HG03558 (cell line): ENCODE data around the gene RERE.
"Not testable (repeated sequence)": the region's sequence is repeated elsewhere in the genome, so short reads cannot be mapped to it uniquely, and the experiment has no call there.

Source experiments
- ATAC-seq: cut with Tn5 transposase; IDR thresholded peaks from one replicate; pipeline ENCODE4 v1.9.1; 2021; ENCODE audit warnings: moderate number of reproducible peaks; ENCODE audit not compliant: unreplicated experiment; ENCODE audit errors: extremely low read depth

RERE gene

DNA sequence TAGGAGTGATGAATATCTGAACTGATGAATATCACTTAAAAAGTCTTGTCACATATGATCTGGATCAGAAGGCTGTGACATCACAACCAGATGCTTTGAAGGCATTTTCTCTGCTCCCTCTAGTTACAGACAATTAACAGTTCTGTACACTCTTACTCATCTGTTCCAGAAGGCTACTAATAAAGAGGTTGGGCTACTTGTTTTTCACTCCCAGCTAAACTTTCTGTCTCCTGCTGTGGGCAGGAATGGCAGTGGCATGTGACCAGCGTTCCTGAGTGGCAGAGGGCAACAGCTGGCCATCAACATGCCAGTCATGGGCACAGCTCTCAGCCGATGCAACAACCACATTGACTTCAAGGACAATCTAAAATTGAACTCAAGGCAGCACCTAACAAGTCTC lies 432.9 kb downstream of the RERE start:
- ATAC-seq, result no peak

DNA sequence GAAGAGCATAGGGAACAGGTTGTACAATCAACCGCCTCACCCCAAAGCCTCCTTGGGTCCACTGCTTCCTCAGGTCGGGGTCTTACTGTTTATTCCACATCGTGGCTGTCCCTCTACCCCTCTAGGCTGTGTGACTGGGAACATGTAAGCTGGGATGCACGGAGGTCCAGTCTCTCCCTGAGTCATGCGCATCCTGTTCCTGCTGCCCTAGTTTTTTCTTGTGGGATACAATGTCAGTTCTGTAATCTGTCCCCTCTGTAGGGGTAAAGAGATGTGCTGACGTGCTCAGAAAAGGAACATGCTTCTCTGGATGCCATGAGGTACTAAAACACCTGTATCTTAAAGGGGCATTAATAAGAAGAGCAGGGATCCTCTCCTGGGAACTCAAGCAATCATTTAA lies 433.4 kb downstream of the RERE start:
- ATAC-seq, result no peak

DNA sequence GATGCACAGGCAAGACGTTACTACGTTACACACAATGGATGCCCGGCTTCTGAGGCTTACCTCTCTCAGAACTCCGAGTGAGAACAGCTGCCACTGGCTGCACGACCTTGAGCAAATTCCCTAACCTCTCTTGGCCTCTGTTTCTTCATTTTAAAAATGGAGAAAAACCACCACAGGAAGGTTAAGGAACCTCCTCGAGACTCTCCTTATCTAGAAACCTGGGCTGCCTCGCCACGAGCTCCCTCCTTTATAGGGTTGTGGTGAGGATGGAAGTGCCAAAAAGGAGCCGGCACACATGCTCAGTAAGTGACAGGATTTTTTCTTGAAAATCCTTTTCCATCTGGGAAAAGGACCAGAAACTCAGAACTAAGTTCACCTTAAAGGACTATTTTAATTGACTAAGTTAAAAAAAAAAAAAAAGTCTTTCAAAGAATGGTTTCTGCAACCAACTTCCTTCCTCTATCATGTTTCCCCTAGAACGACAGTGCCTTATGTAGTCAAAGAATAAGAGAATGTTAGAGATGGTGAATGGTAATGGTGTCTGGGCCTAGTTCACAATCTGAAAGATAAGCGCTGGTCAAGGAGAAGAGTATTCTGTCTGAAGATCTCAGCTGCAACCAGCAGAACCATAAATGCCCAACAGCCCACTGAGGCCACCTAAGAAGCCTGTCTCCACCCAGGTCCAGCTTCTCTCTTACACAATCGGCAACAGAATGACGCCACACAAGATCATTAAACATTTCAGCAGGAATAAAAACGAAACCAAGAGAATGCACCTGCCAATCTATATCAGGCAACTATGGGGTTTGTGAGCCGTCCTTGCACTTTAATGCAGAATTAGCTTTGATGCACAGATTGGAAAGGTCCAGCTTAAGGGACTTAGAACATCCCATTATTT lies 434.6 kb downstream of the RERE start:
- no peak for ATAC-seq

DNA sequence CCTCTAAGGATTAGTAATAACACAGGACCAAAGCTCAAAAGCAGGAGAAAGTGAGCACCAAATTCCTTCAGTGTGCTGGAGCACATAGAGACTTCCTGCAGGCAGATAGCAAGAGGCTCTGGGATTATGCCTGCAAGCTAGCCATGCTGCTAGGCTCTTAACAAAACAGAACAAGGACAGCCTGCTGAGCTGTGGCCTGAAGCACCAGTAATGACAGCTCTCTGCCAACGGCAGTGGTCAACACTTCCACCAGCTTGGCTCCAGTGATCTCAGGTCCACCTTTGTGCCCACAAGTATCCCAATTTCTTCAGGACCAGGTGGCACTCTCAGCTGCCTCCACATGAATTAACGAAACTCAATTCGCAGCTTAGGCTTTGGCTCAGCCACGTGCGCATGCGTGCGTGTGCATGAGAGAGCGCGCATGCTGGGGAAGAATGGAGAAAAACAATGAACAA lies 435.4 kb downstream of the RERE start:
- ATAC-seq, result no peak

DNA sequence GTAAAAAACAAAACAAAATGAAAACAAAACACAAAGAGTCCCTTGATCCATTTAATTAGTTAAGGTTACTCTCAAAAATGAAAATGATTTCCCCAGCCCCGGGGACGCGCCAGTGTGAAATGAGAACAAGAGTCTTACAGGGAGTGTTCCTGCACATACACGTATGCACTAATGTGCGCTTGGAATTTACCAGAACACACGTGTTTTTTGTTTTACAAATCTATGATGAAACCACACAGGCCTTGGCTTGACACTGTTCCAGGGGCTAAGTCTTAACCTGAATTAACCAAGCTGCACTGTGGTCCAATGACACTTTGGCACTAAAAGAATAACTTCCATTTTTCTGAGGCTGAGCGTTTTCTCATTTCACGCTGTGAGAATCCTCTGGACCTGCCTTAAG lies 435.8 kb downstream of the RERE start:
- ATAC-seq, result no peak

DNA sequence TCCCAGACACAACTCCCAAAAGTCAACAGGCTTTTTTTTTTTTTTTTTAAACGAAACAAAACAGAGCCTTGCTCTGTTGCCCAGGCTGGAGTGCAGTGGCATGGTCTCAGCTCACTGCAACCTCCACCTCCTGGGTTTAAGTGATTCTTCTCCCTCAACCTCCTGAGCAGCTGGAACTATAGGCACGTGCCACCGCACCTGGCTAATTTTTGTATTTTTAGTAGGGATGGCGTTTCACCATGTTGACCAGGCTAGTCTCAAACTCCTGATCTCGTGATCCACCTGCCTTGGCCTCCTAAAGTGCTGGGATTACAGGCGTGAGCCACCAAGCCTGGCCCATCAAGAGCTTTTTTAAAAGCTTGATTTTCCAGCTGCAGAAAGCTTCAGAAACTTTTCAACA lies 437.1 kb downstream of the RERE start:
- ATAC-seq, result not testable (repeated sequence)

DNA sequence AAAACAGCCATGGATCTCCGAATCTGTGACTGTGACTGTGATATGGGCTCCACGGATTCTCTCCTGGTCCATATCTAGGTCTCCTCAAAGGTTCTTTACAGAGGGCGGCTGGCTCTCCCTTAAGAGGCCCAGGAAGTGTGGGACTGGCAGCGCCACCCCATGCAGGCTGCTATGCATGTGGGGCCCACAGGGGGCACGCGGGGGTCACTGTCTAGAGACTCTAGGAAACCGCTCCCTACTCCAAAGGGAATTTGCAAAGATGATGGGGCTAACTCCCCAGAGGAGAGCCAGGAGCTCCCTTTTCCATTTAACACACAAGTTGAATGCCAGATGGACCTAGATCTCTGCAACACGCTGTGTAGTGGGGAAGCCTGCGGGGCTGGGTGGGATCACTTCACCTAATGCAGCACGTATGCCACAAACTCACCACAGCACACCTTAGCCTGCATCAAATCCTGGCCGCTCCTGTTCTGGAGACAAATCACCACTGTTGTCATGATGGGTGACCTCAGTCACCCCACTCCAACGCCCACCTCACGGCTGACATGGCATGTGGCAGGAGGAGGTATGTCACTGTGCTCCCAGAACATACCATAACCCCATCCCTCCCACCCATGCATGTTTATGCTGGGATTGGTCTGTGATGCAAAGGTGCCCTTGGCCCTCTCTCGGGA lies 437.8 kb downstream of the RERE start:
- ATAC-seq, result no peak

DNA sequence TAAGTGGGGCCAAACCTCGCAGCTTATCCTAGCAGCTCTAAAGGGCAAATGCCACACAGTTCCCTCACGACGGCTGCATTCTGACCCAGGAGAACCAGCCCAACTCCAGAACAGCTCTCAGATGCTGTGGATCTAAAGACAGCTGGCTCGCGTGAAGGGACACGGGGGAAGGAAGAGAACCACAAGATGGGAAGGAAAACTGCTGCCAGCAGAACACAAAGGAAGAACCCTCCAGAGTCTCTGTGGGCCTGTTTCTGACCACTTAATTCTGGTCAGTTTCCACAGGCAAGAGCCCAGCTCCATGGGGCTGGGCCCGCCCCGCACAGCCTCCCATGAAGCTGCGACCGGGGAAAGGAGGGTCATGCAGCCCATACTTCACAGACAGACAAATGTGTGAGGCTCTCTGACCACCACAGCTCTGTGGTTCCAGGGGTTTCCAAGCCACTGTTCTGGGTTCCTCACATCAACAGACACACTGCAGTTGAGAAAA lies 438.4 kb downstream of the RERE start:
- ATAC-seq, result no peak

DNA sequence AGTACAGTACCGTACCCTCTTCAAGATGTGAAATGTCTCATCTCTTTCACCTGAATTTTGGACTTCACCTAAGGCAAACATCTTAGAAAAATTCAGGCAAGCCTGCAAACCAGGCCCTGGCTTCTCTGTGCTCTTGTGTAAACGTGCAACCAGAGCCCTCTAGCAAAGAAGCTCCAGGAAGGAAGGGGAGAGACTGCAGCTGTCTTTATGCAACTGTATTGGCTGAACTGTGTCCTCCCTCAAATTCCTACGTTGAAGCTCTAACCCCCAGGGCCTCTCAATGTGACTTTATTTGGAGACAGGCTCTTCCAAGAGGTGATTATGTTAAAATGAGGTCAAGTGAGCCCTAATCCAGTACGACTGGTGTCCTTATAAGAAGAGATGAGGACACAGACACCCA lies 439.3 kb downstream of the RERE start:
- ATAC-seq, result no peak

DNA sequence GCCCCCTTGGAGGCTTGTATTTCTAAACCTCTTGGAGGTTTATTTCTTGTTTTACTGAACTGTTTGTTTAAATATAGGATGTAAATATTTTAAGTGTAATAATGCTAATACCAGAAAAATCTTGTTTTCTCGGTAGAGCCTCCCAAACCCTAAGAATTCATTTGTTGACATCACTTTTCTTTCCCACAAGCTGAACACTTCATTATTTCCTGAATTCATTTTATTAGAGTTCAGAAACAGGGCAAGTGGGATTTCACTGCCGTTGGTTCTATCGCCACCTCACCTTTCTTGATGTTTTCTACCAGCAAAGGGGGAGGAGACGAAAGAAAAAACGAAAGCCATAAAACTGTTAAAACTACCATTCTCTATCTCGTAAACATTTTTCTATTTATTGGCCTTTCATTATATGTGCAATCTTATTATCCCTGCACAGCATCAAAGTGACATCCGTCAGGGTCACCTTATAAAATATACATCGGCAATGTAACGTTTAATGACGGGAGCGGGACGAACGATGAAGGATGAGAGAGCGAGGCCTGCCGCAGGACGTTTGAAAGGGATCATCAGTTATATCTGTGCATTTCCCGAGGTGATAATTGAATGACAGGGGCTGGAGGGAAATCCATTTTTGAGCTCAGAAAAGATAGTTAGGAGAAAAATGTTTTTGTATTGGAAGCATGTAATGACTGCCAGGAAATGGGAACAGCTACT lies 440.0 kb downstream of the RERE start:
- ATAC-seq, result no peak

DNA sequence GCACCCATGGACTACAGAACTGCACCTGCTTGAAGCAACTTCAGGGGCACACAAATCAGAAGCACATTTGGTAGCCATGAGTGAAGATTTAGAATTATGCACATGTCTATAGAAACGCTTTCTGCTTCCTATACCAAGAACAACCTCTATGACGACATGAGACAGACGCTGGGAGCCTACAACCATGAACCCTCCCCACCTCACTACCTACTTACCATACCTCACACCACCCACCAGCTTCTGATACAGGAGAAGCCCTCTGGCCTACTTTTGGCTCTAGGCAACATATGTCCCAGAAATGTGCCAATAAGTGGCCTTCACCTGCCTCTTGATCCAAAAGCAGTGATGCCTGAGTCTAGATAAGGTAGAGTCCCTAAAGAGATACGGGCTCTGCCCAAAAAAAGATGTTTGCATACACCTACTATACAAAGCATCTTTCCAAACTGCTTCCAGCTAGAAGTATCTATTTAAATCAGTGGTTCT lies 441.0 kb downstream of the RERE start:
- no peak for ATAC-seq

DNA sequence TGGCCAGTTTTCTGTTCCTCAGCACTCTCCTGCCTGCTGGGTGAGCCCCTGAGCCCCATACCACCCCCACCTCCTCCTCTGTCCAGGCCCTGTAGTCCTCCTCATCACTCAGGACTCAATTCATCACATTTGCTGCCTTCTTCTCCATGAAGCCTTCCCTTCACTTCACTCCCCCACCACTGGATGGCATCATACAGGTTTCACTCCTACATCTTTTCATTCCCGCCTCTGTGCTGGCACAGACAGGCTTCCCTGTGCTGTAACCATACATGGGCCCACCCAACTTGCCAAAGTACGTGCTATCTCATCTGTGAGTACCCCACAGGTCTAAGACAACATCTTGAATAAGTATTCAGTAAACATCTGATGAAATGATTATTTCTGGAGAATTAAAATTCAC lies 442.6 kb downstream of the RERE start:
- ATAC-seq, result no peak

DNA sequence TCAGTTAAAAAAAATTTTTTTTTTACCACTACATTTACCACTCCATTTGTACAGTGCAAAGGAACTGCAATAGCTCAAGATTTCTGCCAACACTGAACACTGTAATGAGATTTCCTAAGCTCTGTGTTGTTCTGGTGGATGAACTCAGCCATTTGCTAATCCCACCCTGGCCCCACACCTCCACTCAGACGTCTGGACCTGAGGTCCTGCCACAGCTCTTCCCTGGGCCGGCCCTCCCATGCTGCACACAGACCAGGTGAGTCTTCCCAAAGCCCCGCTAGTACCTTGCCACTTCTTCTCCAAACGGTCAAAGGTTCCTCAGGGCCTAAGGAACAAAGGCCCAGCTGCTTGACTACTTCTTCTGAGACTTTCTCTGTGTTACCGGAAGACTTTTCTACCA lies 443.1 kb downstream of the RERE start:
- no peak for ATAC-seq

DNA sequence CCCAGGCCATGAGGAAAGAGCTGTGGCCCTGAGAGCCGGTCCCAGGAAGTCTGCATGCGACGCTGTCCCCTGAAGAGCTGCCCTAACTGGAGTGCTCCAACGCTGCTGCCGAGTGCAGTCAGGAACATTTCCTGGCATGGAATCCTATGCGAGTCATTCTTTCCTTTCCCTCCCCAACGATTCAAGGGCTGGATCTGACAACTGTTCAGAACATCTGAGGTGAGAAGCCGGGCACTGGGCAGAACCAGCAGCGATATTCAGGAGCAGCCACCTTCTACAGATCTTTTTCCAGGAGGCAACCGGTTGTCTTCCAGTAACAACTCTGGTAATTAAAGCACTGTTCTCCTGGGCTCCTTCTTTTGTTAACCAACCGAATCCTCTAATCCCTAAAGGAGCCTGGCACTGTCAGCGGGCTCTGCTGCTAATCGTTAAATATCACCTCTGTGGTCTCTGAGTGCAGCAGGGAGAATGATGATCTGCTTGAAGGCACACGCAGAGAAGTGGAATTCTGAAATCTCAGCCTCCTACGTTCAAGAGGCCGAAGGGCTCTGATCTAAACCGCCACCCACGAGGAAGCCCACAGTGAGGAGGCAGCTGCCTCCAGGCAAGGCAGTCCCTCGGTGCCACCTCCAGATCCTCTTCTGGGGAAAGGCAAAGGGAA lies 443.7 kb downstream of the RERE start:
- no peak for ATAC-seq

DNA sequence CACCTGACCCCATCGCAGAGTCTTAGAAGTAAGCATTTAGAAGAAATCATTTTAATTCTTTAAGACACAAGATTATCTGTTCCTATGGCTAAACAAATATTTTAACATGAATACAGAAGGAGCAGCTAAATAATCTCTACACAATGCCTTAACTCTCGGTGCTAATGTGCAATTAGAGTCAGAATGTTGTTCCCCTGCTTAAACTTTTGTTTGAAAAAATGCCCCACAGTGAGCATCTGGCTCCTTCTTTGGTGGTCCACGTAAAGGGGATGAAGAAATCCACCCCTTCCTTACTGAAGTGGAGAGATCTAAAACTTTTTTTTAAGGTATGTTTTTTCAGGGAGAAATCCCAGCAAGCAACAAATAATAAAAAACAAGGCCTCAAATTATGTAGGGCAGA lies 444.3 kb downstream of the RERE start:
- no peak for ATAC-seq

DNA sequence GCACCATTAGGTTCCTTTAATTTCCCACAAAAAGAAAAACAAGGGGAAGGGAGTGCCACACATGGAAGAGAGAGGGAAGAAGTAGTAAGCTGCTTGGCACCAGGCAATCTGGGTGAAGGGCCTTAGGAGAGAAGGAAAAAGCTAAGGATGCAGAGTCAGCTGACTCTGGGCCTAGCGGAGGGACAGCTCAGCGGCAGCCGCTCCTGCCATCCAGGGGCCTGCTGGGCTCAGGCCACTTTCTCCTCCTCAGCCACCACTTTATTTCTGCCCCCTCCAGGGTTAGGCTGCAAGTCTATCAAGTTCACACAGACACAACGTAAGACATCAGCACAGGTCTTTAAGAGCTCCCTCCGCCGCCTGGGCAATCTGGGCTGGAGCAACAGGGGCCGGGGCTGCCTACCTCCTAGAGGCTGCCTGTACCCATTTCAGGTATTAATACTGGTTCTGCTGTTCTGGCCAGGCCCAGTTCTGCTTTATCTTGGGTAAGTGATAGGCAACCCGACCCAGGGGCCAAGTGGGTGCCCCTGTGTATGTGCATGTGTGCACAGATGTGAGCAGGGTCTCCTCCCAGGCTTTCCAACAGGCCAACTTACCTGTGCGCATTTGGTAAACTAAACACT lies 446.0 kb downstream of the RERE start:
- no peak for ATAC-seq

DNA sequence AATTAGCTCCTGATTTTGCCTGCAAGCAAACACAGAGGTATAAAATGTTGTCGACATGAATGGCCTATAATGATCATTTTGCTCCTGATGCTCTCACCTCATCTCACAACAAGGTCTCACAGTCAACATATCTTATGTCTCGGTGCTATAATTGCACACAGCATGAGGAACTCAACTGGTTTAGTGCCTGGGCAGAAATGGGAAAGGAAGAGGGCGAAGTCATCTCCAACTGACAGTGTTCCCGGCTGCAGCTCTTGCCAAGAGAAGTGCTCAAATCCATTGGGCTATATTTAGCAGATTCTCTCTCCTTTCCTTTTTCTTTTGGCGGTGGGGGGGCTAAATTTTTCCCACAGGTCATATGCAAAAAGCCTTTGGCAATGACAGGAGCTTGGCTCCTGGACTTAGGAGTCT lies 446.5 kb downstream of the RERE start:
- no peak for ATAC-seq

DNA sequence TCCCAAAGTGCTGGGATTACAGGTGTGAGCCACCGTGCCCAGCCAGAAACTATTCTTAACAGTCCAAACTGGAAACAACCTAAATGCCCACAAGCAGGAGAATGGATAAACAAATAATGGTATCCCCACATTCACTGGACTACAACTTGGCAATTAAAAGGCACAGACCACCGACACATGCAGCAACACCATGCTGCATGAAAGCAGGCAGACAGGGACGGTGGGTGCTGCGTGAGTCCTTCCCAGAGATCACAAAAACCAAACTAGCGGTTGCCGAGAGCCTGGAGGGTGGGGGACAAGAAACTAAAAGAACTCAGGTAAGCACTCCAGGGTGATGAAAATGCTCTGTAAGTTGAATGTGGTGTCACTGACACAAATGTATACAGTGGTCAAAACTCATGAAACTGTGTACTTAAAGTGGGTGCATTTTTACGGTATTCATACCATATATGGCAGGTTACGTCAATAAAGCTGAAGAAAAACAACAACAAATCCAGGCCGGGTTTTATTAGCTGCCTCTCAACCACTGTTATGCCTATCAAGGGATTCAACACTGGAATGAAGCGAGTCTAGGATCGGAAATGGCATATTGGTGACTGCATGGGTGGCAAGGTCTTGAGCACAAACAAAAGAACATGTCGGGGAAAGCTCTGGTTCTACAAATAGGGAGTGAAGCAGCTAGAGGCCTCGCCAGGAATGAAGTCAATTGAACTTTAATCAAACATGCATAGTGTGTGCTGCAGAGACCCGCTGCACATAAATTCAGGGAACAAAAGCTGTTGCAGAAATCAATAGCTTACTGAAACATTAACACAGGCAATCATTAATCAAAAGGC lies 447.2 kb downstream of the RERE start:
- ATAC-seq, result no peak
